ENCODE results near the gene FADS1. TPM values are rescaled to one million over a fixed set of nuclear protein-coding genes. Genes with fewer than 3 reads are reported as not detected.

FADS1 gene
- total RNA-seq, 2 experiments from 2014 or later: not detected

- DNase-seq (ENCODE audit: low spot score): no peak
- Histone ChIP-seq H4K20me1 (ENCODE audit: insufficient read depth, low read length) (no peaks in the 10 kb centered on the region), H3K9me2 (ENCODE audit: insufficient read depth, low read length) (no peaks in the 10 kb centered on the region), H3K4me1 (ENCODE audit: insufficient read depth, low read length, poor library complexity, severe bottlenecking) (peaks cover 9% of the 10 kb centered on the region), H3K4me2 (ENCODE audit: low read length) (no peak overlapping the region), H3K27ac (ENCODE audit: low read depth, low read length, poor library complexity, severe bottlenecking) (no peak overlapping the region), H3K9me3 (ENCODE audit: low read length) (no peaks in the 10 kb centered on the region), H3K36me3 (ENCODE audit: insufficient read depth, low read length) (no peaks in the 10 kb centered on the region), H3K79me2 (ENCODE audit: insufficient read depth, low read depth, low read length) (no peaks in the 10 kb centered on the region), H3K4me3 (ENCODE audit: low read depth, low read length, poor library complexity, severe bottlenecking) (no peak overlapping the region), H2AFZ (ENCODE audit: low read length) (no peak overlapping the region)
- POLR2A ChIA-PET: no interaction called here
- intact Hi-C loops (cut with micrococcal nuclease; ENCODE audit: unreplicated experiment): no loop called here
- BruUV-seq (replicated peaks): no TSS peak
- CTCF ChIA-PET (ENCODE audit: unreplicated experiment): no interaction called here
- TF ChIP-seq CTCF (conservative IDR thresholded peaks at IDR 0.05; ENCODE audit: low read length) (no peak), EZH2phosphoT487 (IDR thresholded peaks at IDR 0.05; ENCODE audit: borderline replicate concordance, low read depth, low read length) (no peak)
Measured at GRCh38 chr11:61769169-61769920, 47.5 kb downstream of the FADS1 start.

- H3K27ac ChIP-seq (ENCODE audit: low read depth, low read length, poor library complexity, severe bottlenecking): no peak overlapping the region
- intact Hi-C loops (cut with micrococcal nuclease; ENCODE audit: unreplicated experiment): no loop called here
- H3K4me3 ChIP-seq (ENCODE audit: low read depth, low read length, poor library complexity, severe bottlenecking): no peak overlapping the region
- TF ChIP-seq CTCF (conservative IDR thresholded peaks at IDR 0.05; ENCODE audit: low read length): no peak
- no peak for TF ChIP-seq EZH2phosphoT487 (IDR thresholded peaks at IDR 0.05; ENCODE audit: borderline replicate concordance, low read depth, low read length)
- no peak overlapping the region for H3K4me2 ChIP-seq (ENCODE audit: low read length)
- ChIA-PET CTCF (ENCODE audit: unreplicated experiment) (no interaction called here), POLR2A (interaction anchor here (0.5 to 0.7 kb wide), 2 partner anchors 71 to 1145 kb away, joined by 3 to 6 read pairs; no protein-coding TSS in a partner anchor)
- H3K4me1 ChIP-seq (ENCODE audit: insufficient read depth, low read length, poor library complexity, severe bottlenecking): peaks cover 9% of the 10 kb centered on the region
- H3K9me2 ChIP-seq (ENCODE audit: insufficient read depth, low read length): no peaks in the 10 kb centered on the region
- BruUV-seq (replicated peaks): no TSS peak
- no peaks in the 10 kb centered on the region for H3K9me3 ChIP-seq (ENCODE audit: low read length)
- no peaks in the 10 kb centered on the region for H3K36me3 ChIP-seq (ENCODE audit: insufficient read depth, low read length)
- DNase-seq (ENCODE audit: low spot score): no peak
- H4K20me1 ChIP-seq (ENCODE audit: insufficient read depth, low read length): no peaks in the 10 kb centered on the region
- H3K79me2 ChIP-seq (ENCODE audit: insufficient read depth, low read depth, low read length): no peaks in the 10 kb centered on the region
- H2AFZ ChIP-seq (ENCODE audit: low read length): no peak overlapping the region
Measured at GRCh38 chr11:61768376-61769076, 48.3 kb downstream of the FADS1 start.

- no peaks in the 10 kb centered on the region for H3K4me1 ChIP-seq (ENCODE audit: insufficient read depth, low read length, poor library complexity, severe bottlenecking)
- no peak overlapping the region for H3K4me2 ChIP-seq (ENCODE audit: low read length)
- no TSS peak for BruUV-seq (replicated peaks)
- no peak overlapping the region for H2AFZ ChIP-seq (ENCODE audit: low read length)
- no peaks in the 10 kb centered on the region for H3K9me2 ChIP-seq (ENCODE audit: insufficient read depth, low read length)
- TF ChIP-seq CTCF (conservative IDR thresholded peaks at IDR 0.05; ENCODE audit: low read length): no peak
- no peak for TF ChIP-seq EZH2phosphoT487 (IDR thresholded peaks at IDR 0.05; ENCODE audit: borderline replicate concordance, low read depth, low read length)
- CTCF ChIA-PET (ENCODE audit: unreplicated experiment): no interaction called here
- H3K79me2 ChIP-seq (ENCODE audit: insufficient read depth, low read depth, low read length): no peaks in the 10 kb centered on the region
- H4K20me1 ChIP-seq (ENCODE audit: insufficient read depth, low read length): no peaks in the 10 kb centered on the region
- H3K36me3 ChIP-seq (ENCODE audit: insufficient read depth, low read length): no peaks in the 10 kb centered on the region
- intact Hi-C loops (cut with micrococcal nuclease; ENCODE audit: unreplicated experiment): no loop called here
- H3K9me3 ChIP-seq (ENCODE audit: low read length): no peaks in the 10 kb centered on the region
- no peak overlapping the region for H3K4me3 ChIP-seq (ENCODE audit: low read depth, low read length, poor library complexity, severe bottlenecking)
- DNase-seq (ENCODE audit: low spot score): no peak
- POLR2A ChIA-PET: no interaction called here
- H3K27ac ChIP-seq (ENCODE audit: low read depth, low read length, poor library complexity, severe bottlenecking): no peak overlapping the region
Measured at GRCh38 chr11:61766353-61766841, 50.4 kb downstream of the FADS1 start.

All from OCI-LY7 (cell line).